ENCODE measurements around the gene POU4F2. TPM values are rescaled to one million over a fixed set of nuclear protein-coding genes. Genes with fewer than 3 reads are reported as not detected.

The POU4F2 gene
- total RNA-seq, 4 donors from 2014 or later: not detected

- H3K36me3 ChIP-seq: no peaks in the 10 kb centered on the region
- intact Hi-C loops (cut with DNase I; ENCODE audit: low total_unique reads): no loop called here
- no peaks in the 10 kb centered on the region for H3K9me3 ChIP-seq
- no peak overlapping the region for H3K27ac ChIP-seq
- no peak for TF ChIP-seq CTCF (IDR thresholded peaks at IDR 0.05)
- TF ChIP-seq POLR2A (IDR thresholded peaks at IDR 0.05): no peak
- no peak overlapping the region for H3K4me3 ChIP-seq
- H3K4me1 ChIP-seq: peaks cover 0 to 15% of the 10 kb centered on the region in 2 donors
- peaks cover 13 to 57% of the 10 kb centered on the region in 2 donors for H3K27me3 ChIP-seq
- DNase-seq: no peak
These were observed 1.9 kb downstream of the POU4F2 start for GRCh38 chr4:146640465-146641061.

- intact Hi-C loops (cut with DNase I; ENCODE audit: low total_unique reads): no loop called here
- Histone ChIP-seq H3K36me3 (no peaks in the 10 kb centered on the region), H3K27ac (no peak overlapping the region), H3K4me1 (peaks cover 0 to 15% of the 10 kb centered on the region in 2 donors), H3K9me3 (no peaks in the 10 kb centered on the region), H3K4me3 (no peak overlapping the region), H3K27me3 (peaks cover 13 to 59% of the 10 kb centered on the region in 2 donors)
- DNase-seq: no peak
- TF ChIP-seq POLR2A (IDR thresholded peaks at IDR 0.05) (no peak), CTCF (IDR thresholded peaks at IDR 0.05) (no peak)
These were observed 3.1 kb downstream of the POU4F2 start for GRCh38 chr4:146641762-146642161.

GRCh38 chr4:146643812-146644401 lies 5.2 kb downstream of the POU4F2 start:
- Histone ChIP-seq H3K4me1 (peaks cover 0 to 12% of the 10 kb centered on the region in 2 donors), H3K9me3 (no peaks in the 10 kb centered on the region), H3K27me3 (peaks cover 9 to 49% of the 10 kb centered on the region in 2 donors), H3K4me3 (no peak overlapping the region), H3K27ac (no peak overlapping the region), H3K36me3 (no peaks in the 10 kb centered on the region)
- DNase-seq: no peak
- TF ChIP-seq POLR2A (IDR thresholded peaks at IDR 0.05) (no peak), CTCF (IDR thresholded peaks at IDR 0.05) (no peak)
- intact Hi-C loops (cut with DNase I; ENCODE audit: low total_unique reads): no loop called here

GRCh38 chr4:146645921-146646320 lies 7.2 kb downstream of the POU4F2 start:
- peaks cover 0 to 42% of the 10 kb centered on the region in 2 donors for H3K27me3 ChIP-seq
- no peaks in the 10 kb centered on the region for H3K4me1 ChIP-seq
- no peak overlapping the region for H3K4me3 ChIP-seq
- TF ChIP-seq CTCF (IDR thresholded peaks at IDR 0.05): no peak
- no peak for TF ChIP-seq POLR2A (IDR thresholded peaks at IDR 0.05)
- no peak overlapping the region for H3K27ac ChIP-seq
- intact Hi-C loops (cut with DNase I; ENCODE audit: low total_unique reads): no loop called here
- no peak for DNase-seq
- no peaks in the 10 kb centered on the region for H3K9me3 ChIP-seq
- no peaks in the 10 kb centered on the region for H3K36me3 ChIP-seq

GRCh38 chr4:146646593-146647325 lies 8.1 kb downstream of the POU4F2 start:
- no peak for DNase-seq
- no peak overlapping the region for H3K4me3 ChIP-seq
- H3K4me1 ChIP-seq: no peaks in the 10 kb centered on the region
- H3K27ac ChIP-seq: no peak overlapping the region
- intact Hi-C loops (cut with DNase I; ENCODE audit: low total_unique reads): no loop called here
- no peaks in the 10 kb centered on the region for H3K9me3 ChIP-seq
- H3K36me3 ChIP-seq: no peaks in the 10 kb centered on the region
- no peak for TF ChIP-seq CTCF (IDR thresholded peaks at IDR 0.05)
- no peak for TF ChIP-seq POLR2A (IDR thresholded peaks at IDR 0.05)
- peaks cover 0 to 38% of the 10 kb centered on the region in 2 donors for H3K27me3 ChIP-seq
